Adrenal gland (tissue), 5 donors: Measurements from ENCODE around the gene PJVK.

Experiments
- POLR2A ChIP-seq, 2 donors: fragments of 450-650 bp; IDR thresholded peaks; one replicate each; pipeline ENCODE4 v1.6.1; 2017; ENCODE audit warnings: antibody characterized with exemption in 2 of 2, mild to moderate bottlenecking in 2 of 2, moderate library complexity in 1 of 2
- TF ChIP-seq, protein P1 (sequence below), 6 experiments: fragments of 450-650 bp in 4 of 6; fragments of 200-600 bp in 2 of 6; sonication (generic) in 1 of 6; IDR thresholded peaks; 1 replicate in 5 of 6; 2 replicates in 1 of 6; pipeline versions ENCODE4 v1.5.1 to v1.8.0; 2016 to 2021; ENCODE audit warnings: antibody characterized with exemption in 6 of 6, mild to moderate bottlenecking in 2 of 6, moderate library complexity in 1 of 6
- donor health status: DM: no; HTN: no; CAD: no.

- TF ChIP-seq, protein P1, sequence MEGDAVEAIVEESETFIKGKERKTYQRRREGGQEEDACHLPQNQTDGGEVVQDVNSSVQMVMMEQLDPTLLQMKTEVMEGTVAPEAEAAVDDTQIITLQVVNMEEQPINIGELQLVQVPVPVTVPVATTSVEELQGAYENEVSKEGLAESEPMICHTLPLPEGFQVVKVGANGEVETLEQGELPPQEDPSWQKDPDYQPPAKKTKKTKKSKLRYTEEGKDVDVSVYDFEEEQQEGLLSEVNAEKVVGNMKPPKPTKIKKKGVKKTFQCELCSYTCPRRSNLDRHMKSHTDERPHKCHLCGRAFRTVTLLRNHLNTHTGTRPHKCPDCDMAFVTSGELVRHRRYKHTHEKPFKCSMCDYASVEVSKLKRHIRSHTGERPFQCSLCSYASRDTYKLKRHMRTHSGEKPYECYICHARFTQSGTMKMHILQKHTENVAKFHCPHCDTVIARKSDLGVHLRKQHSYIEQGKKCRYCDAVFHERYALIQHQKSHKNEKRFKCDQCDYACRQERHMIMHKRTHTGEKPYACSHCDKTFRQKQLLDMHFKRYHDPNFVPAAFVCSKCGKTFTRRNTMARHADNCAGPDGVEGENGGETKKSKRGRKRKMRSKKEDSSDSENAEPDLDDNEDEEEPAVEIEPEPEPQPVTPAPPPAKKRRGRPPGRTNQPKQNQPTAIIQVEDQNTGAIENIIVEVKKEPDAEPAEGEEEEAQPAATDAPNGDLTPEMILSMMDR (IDR thresholded peaks at IDR 0.05), result no peak
- TF ChIP-seq POLR2A (IDR thresholded peaks at IDR 0.05), result no peak
Observed at GRCh38 chr2:178485356-178485755, 34.2 kb downstream of the PJVK start.
